ENCODE data around the gene ZNF526.

GRCh38 chr19:42174188-42174587 lies 45.9 kb upstream of the ZNF526 start:
- TF ChIP-seq, protein P1, sequence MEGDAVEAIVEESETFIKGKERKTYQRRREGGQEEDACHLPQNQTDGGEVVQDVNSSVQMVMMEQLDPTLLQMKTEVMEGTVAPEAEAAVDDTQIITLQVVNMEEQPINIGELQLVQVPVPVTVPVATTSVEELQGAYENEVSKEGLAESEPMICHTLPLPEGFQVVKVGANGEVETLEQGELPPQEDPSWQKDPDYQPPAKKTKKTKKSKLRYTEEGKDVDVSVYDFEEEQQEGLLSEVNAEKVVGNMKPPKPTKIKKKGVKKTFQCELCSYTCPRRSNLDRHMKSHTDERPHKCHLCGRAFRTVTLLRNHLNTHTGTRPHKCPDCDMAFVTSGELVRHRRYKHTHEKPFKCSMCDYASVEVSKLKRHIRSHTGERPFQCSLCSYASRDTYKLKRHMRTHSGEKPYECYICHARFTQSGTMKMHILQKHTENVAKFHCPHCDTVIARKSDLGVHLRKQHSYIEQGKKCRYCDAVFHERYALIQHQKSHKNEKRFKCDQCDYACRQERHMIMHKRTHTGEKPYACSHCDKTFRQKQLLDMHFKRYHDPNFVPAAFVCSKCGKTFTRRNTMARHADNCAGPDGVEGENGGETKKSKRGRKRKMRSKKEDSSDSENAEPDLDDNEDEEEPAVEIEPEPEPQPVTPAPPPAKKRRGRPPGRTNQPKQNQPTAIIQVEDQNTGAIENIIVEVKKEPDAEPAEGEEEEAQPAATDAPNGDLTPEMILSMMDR (IDR thresholded peaks at IDR 0.05; ENCODE audit: poor library complexity): no peak
- TF ChIP-seq EZH2phosphoT487 (IDR thresholded peaks at IDR 0.05; ENCODE audit: low read depth, severe bottlenecking, unreplicated experiment): no peak

Data from hepatocyte (in vitro differentiated cells).